GM23338 (cell line): ENCODE measurements around the gene SHKBP1. TPM values are rescaled to one million over a fixed set of nuclear protein-coding genes. Genes with fewer than 3 reads are reported as not detected.

Experiments used
- ATAC-seq: fragments of 200-7000 bp; cut with Tn5 transposase; 3 replicates; pipeline ENCODE4 v1.9.1; 2020
- DNase-seq: peaks from one replicate; pipeline ENCODE4 v3.0.0-alpha.2; 2015; ENCODE audit warnings: low spot score
- H2AFZ ChIP-seq: fragments of 200-600 bp; sonication (generic); 2 replicates; pipeline ENCODE4 v1.8.0; 2016; ENCODE audit warnings: antibody characterized with exemption, mild to moderate bottlenecking, moderate library complexity
- H3F3A ChIP-seq: fragments of 200-600 bp; sonication (generic); replicated peaks from 2 replicates; pipeline ENCODE4 v1.8.0; 2017; ENCODE audit warnings: antibody characterized with exemption, mixed run types, low read depth
- H3K27ac ChIP-seq: fragments of 200-600 bp; sonication (generic); 2 replicates; pipeline ENCODE4 v1.6.1; 2016; ENCODE audit warnings: low read depth
- H3K27me3 ChIP-seq: fragments of 200-600 bp; sonication (generic); 2 replicates; pipeline ENCODE4 v1.8.0; 2016; ENCODE audit warnings: mild to moderate bottlenecking, mixed run types, moderate library complexity; ENCODE audit not compliant: insufficient read depth
- H3K36me3 ChIP-seq: fragments of 200-600 bp; sonication (generic); 2 replicates; pipeline ENCODE4 v1.8.0; 2016; ENCODE audit warnings: mild to moderate bottlenecking; ENCODE audit not compliant: insufficient read depth
- H3K4me1 ChIP-seq: fragments of 200-600 bp; sonication (generic); 2 replicates; pipeline ENCODE4 v1.8.0; 2016; ENCODE audit warnings: mild to moderate bottlenecking, moderate library complexity; ENCODE audit not compliant: insufficient read depth
- H3K4me2 ChIP-seq: fragments of 200-600 bp; sonication (generic); 2 replicates; pipeline ENCODE4 v1.7.1; 2017; ENCODE audit warnings: mixed run types
- H3K4me3 ChIP-seq: fragments of 200-600 bp; sonication (generic); 2 replicates; pipeline ENCODE4 v1.6.1; 2016; ENCODE audit warnings: mixed run types
- H3K79me2 ChIP-seq: fragments of 200-600 bp; sonication (generic); replicated peaks from 2 replicates; pipeline ENCODE4 v1.8.0; 2017; ENCODE audit warnings: mild to moderate bottlenecking; ENCODE audit not compliant: insufficient read depth
- H3K9me2 ChIP-seq: fragments of 200-600 bp; sonication (generic); 2 replicates; pipeline ENCODE4 v1.8.0; 2017; ENCODE audit not compliant: insufficient read depth
- H4K20me1 ChIP-seq: fragments of 200-600 bp; sonication (generic); replicated peaks from 2 replicates; pipeline ENCODE4 v1.8.0; 2017; ENCODE audit warnings: mild to moderate bottlenecking; ENCODE audit not compliant: insufficient read depth
- H3K27ac Mint-ChIP-seq: 2 replicates; pipeline ENCODE4 v1.8.0; 2020; ENCODE audit warnings: inconsistent platforms, mild to moderate bottlenecking, moderate library complexity, mixed read lengths
- H3K27me3 Mint-ChIP-seq: 3 replicates; pipeline ENCODE4 v1.8.0; 2022; ENCODE audit warnings: low read depth, mild to moderate bottlenecking, moderate library complexity, mixed read lengths, inconsistent platforms; ENCODE audit not compliant: insufficient read depth, poor library complexity
- H3K36me3 Mint-ChIP-seq: 3 replicates; pipeline ENCODE4 v1.8.0; 2021; ENCODE audit warnings: low read depth, mild to moderate bottlenecking, inconsistent platforms, moderate library complexity, mixed read lengths
- H3K4me1 Mint-ChIP-seq: 3 replicates; pipeline ENCODE4 v1.8.0; 2020; ENCODE audit warnings: mild to moderate bottlenecking, inconsistent platforms, mixed read lengths
- H3K4me3 Mint-ChIP-seq: 3 replicates; pipeline ENCODE4 v1.8.0; 2021; ENCODE audit warnings: moderate library complexity, mild to moderate bottlenecking, inconsistent platforms, mixed read lengths
- H3K9me3 Mint-ChIP-seq: 3 replicates; pipeline ENCODE4 v1.8.0; 2020; ENCODE audit warnings: moderate library complexity, mild to moderate bottlenecking, inconsistent platforms, mixed read lengths
- CREB1 ChIP-seq: fragments of 250-450 bp; sonication (Bioruptor Pico); IDR thresholded peaks from 2 replicates; pipeline ENCODE4 v1.5.0; 2020; ENCODE audit warnings: low read depth, mild to moderate bottlenecking, moderate library complexity
- EZH2 ChIP-seq: fragments of 200-600 bp; sonication (generic); IDR thresholded peaks from one replicate; pipeline ENCODE4 v1.8.0; 2017; ENCODE audit warnings: antibody characterized with exemption, mild to moderate bottlenecking, low read depth; ENCODE audit not compliant: unreplicated experiment
- EZH2phosphoT487 ChIP-seq: fragments of 200-600 bp; sonication (generic); IDR thresholded peaks from one replicate; pipeline ENCODE4 v1.8.1; 2018; ENCODE audit warnings: antibody characterized with exemption; ENCODE audit not compliant: unreplicated experiment
- JUNB ChIP-seq: IDR thresholded peaks from one replicate; pipeline ENCODE4 v1.6.1; 2016; ENCODE audit warnings: antibody characterized with exemption; ENCODE audit not compliant: unreplicated experiment
- NANOG ChIP-seq: IDR thresholded peaks from 2 replicates; pipeline ENCODE4 v1.6.1; 2016; ENCODE audit warnings: antibody characterized with exemption, borderline replicate concordance
- POLR2AphosphoS5 ChIP-seq: IDR thresholded peaks from 2 replicates; pipeline ENCODE4 v1.6.1; 2016; ENCODE audit warnings: antibody characterized with exemption, low read depth
- STAT1 ChIP-seq: IDR thresholded peaks from one replicate; pipeline ENCODE4 v1.6.1; 2016; ENCODE audit warnings: antibody characterized with exemption; ENCODE audit not compliant: unreplicated experiment
- ZNF114 ChIP-seq: fragments of 250-450 bp; sonication (Bioruptor Pico); IDR thresholded peaks from 2 replicates; pipeline ENCODE4 v1.5.0; 2020; ENCODE audit warnings: mild to moderate bottlenecking, moderate library complexity
- ZNF331 ChIP-seq: fragments of 250-450 bp; sonication (Bioruptor Pico); IDR thresholded peaks from 2 replicates; pipeline ENCODE4 v1.5.0; 2020; ENCODE audit warnings: low read depth, mild to moderate bottlenecking, moderate library complexity
- polyA plus RNA-seq: library from polyadenylated mRNA; unstranded; fragments of >200 nt; fragmentation: Nextera tagmentation; extraction: Ambion mirVana; gene quantifications from 2 replicates; pipeline ENCODE4 v1.2.1, GENCODE V29; 2016
- total RNA-seq: library from RNA; depleted of rRNA; stranded (reverse); fragments of >200 nt; shearing (Covaris generic); gene quantifications from 2 replicates; pipeline ENCODE4 v1.2.3, GENCODE V29; 2014
- TF ChIP-seq, protein P1 (sequence below): fragments of 250-450 bp; sonication (Bioruptor Pico); IDR thresholded peaks from 2 replicates; pipeline ENCODE4 v1.5.0; 2020; ENCODE audit warnings: mild to moderate bottlenecking, moderate library complexity
- TF ChIP-seq, protein P2 (sequence below), 2 experiments: fragments of 200-600 bp in 1 of 2; sonication (generic) in 1 of 2; conservative IDR thresholded peaks; 2 replicates each; pipeline versions ENCODE4 v1.5.1 to v1.6.1; 2016 to 2017; ENCODE audit warnings: antibody characterized with exemption in 2 of 2, low read depth in 2 of 2, mild to moderate bottlenecking in 2 of 2, moderate library complexity in 1 of 2
- TF ChIP-seq, protein P3 (sequence below): IDR thresholded peaks from one replicate; pipeline ENCODE4 v1.6.1; 2018; ENCODE audit warnings: antibody characterized with exemption; ENCODE audit not compliant: unreplicated experiment
- TF ChIP-seq, protein P4 (sequence below): IDR thresholded peaks from 2 replicates; pipeline ENCODE4 v1.6.1; 2016; ENCODE audit warnings: antibody characterized with exemption

SHKBP1 gene
- total and polyA plus RNA-seq, 2 experiments from 2014 or later = 63.2 to 69.8 TPM

DNA sequence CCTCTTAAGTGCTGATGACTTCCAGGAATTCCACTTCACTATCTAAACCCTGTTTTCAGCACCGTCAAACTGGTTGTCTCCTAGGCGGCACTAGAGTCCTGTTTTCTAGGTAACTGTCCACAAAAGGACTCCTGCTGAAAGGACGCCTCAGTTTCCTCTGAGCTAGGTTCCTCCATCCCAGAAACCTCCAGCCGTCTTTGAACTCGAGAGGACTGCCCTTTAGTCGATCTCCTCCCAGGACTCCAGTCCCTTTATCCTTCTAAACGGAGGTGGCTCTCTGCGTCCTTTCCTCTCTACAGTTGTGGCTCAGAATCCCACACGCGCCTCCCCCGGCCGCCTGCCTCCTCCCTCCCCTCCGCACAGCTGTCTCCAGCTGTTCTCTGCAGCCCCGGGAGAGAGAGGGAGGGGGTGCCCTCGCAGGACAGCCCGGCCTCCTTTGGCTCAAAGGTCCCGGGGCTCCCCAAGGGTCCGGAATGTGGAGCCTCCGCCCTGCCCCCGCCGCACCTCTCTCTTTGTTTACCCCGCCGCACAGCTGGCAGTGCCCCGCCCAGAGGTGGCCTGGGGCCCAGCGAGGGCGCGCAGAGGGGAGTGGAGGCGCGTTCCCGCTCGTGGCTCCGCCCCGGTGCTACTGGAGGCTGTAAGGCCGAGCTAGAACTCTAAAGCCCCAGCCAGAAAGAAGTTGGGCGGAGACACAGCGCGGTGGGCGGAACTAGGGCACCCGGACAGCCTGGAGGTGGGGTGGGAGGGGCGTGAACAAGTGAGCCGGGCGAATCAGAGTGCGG is 26.9 kb downstream of the SHKBP1 start:
- peaks cover 5% of the 10 kb centered on the region; the same call in 2 of the 3 replicates for H3K9me3 Mint-ChIP-seq
- H3K27ac Mint-ChIP-seq = no peak overlapping the region; the same call in 1 of the 2 replicates
- Histone ChIP-seq H3K27me3 (peaks cover 81% of the 10 kb centered on the region), H3K9me2 (0 out of 2 replicates have a peak, but pooled peaks cover 3% of the 10 kb centered on the region), H3K79me2 (no peaks in the 10 kb centered on the region), H2AFZ (0 out of 2 replicates have a peak overlapping the region, but pooled peaks have one; percentile 49), H3K4me1 (peaks cover 42% of the 10 kb centered on the region), H4K20me1 (no peaks in the 10 kb centered on the region; the same call in none of the 2 replicates), H3K4me2 (peak overlapping the region; percentile 85), H3K36me3 (no peaks in the 10 kb centered on the region), H3K27ac (peak overlapping the region; percentile 73), H3F3A (peaks cover 28% of the 10 kb centered on the region), H3K4me3 (peak overlapping the region; percentile 53)
- ATAC-seq (peak; percentile 56), DNase-seq (peak; percentile 100)
- H3K36me3 Mint-ChIP-seq = 0 out of 3 replicates have a peak, but pooled peaks cover 2% of the 10 kb centered on the region
- peaks cover 82% of the 10 kb centered on the region for H3K27me3 Mint-ChIP-seq
- peaks cover 55% of the 10 kb centered on the region for H3K4me1 Mint-ChIP-seq
- TF ChIP-seq, protein P1, sequence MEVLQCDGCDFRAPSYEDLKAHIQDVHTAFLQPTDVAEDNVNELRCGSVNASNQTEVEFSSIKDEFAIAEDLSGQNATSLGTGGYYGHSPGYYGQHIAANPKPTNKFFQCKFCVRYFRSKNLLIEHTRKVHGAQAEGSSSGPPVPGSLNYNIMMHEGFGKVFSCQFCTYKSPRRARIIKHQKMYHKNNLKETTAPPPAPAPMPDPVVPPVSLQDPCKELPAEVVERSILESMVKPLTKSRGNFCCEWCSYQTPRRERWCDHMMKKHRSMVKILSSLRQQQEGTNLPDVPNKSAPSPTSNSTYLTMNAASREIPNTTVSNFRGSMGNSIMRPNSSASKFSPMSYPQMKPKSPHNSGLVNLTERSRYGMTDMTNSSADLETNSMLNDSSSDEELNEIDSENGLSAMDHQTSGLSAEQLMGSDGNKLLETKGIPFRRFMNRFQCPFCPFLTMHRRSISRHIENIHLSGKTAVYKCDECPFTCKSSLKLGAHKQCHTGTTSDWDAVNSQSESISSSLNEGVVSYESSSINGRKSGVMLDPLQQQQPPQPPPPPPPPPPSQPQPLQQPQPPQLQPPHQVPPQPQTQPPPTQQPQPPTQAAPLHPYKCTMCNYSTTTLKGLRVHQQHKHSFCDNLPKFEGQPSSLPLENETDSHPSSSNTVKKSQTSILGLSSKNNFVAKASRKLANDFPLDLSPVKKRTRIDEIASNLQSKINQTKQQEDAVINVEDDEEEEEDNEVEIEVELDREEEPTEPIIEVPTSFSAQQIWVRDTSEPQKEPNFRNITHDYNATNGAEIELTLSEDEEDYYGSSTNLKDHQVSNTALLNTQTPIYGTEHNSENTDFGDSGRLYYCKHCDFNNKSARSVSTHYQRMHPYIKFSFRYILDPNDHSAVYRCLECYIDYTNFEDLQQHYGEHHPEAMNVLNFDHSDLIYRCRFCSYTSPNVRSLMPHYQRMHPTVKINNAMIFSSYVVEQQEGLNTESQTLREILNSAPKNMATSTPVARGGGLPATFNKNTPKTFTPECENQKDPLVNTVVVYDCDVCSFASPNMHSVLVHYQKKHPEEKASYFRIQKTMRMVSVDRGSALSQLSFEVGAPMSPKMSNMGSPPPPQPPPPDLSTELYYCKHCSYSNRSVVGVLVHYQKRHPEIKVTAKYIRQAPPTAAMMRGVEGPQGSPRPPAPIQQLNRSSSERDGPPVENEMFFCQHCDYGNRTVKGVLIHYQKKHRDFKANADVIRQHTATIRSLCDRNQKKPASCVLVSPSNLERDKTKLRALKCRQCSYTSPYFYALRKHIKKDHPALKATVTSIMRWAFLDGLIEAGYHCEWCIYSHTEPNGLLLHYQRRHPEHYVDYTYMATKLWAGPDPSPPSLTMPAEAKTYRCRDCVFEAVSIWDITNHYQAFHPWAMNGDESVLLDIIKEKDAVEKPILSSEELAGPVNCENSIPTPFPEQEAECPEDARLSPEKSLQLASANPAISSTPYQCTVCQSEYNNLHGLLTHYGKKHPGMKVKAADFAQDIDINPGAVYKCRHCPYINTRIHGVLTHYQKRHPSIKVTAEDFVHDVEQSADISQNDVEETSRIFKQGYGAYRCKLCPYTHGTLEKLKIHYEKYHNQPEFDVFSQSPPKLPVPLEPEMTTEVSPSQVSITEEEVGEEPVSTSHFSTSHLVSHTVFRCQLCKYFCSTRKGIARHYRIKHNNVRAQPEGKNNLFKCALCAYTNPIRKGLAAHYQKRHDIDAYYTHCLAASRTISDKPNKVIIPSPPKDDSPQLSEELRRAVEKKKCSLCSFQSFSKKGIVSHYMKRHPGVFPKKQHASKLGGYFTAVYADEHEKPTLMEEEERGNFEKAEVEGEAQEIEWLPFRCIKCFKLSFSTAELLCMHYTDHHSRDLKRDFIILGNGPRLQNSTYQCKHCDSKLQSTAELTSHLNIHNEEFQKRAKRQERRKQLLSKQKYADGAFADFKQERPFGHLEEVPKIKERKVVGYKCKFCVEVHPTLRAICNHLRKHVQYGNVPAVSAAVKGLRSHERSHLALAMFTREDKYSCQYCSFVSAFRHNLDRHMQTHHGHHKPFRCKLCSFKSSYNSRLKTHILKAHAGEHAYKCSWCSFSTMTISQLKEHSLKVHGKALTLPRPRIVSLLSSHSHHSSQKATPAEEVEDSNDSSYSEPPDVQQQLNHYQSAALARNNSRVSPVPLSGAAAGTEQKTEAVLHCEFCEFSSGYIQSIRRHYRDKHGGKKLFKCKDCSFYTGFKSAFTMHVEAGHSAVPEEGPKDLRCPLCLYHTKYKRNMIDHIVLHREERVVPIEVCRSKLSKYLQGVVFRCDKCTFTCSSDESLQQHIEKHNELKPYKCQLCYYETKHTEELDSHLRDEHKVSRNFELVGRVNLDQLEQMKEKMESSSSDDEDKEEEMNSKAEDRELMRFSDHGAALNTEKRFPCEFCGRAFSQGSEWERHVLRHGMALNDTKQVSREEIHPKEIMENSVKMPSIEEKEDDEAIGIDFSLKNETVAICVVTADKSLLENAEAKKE (CRISPR knock-in tag) = no peak
- TF ChIP-seq, protein P2, sequence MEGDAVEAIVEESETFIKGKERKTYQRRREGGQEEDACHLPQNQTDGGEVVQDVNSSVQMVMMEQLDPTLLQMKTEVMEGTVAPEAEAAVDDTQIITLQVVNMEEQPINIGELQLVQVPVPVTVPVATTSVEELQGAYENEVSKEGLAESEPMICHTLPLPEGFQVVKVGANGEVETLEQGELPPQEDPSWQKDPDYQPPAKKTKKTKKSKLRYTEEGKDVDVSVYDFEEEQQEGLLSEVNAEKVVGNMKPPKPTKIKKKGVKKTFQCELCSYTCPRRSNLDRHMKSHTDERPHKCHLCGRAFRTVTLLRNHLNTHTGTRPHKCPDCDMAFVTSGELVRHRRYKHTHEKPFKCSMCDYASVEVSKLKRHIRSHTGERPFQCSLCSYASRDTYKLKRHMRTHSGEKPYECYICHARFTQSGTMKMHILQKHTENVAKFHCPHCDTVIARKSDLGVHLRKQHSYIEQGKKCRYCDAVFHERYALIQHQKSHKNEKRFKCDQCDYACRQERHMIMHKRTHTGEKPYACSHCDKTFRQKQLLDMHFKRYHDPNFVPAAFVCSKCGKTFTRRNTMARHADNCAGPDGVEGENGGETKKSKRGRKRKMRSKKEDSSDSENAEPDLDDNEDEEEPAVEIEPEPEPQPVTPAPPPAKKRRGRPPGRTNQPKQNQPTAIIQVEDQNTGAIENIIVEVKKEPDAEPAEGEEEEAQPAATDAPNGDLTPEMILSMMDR (conservative IDR thresholded peaks at IDR 0.05; ENCODE audit: low read depth in 2 of 2) = peak in 1 of 2 experiments; percentile 35; a peak in 2 of 4 replicates
- TF ChIP-seq CREB1 (CRISPR knock-in tag) = peak; percentile 31; the same call in 1 of the 2 replicates
- no peak for TF ChIP-seq EZH2phosphoT487
- TF ChIP-seq JUNB = no peak
- TF ChIP-seq ZNF114 (CRISPR knock-in tag) = no peak
- TF ChIP-seq EZH2 = no peak
- TF ChIP-seq, protein P3, sequence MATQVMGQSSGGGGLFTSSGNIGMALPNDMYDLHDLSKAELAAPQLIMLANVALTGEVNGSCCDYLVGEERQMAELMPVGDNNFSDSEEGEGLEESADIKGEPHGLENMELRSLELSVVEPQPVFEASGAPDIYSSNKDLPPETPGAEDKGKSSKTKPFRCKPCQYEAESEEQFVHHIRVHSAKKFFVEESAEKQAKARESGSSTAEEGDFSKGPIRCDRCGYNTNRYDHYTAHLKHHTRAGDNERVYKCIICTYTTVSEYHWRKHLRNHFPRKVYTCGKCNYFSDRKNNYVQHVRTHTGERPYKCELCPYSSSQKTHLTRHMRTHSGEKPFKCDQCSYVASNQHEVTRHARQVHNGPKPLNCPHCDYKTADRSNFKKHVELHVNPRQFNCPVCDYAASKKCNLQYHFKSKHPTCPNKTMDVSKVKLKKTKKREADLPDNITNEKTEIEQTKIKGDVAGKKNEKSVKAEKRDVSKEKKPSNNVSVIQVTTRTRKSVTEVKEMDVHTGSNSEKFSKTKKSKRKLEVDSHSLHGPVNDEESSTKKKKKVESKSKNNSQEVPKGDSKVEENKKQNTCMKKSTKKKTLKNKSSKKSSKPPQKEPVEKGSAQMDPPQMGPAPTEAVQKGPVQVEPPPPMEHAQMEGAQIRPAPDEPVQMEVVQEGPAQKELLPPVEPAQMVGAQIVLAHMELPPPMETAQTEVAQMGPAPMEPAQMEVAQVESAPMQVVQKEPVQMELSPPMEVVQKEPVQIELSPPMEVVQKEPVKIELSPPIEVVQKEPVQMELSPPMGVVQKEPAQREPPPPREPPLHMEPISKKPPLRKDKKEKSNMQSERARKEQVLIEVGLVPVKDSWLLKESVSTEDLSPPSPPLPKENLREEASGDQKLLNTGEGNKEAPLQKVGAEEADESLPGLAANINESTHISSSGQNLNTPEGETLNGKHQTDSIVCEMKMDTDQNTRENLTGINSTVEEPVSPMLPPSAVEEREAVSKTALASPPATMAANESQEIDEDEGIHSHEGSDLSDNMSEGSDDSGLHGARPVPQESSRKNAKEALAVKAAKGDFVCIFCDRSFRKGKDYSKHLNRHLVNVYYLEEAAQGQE = no peak
- no peak for TF ChIP-seq STAT1
- TF ChIP-seq, protein P4, sequence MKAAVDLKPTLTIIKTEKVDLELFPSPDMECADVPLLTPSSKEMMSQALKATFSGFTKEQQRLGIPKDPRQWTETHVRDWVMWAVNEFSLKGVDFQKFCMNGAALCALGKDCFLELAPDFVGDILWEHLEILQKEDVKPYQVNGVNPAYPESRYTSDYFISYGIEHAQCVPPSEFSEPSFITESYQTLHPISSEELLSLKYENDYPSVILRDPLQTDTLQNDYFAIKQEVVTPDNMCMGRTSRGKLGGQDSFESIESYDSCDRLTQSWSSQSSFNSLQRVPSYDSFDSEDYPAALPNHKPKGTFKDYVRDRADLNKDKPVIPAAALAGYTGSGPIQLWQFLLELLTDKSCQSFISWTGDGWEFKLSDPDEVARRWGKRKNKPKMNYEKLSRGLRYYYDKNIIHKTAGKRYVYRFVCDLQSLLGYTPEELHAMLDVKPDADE = no peak
- TF ChIP-seq POLR2AphosphoS5 = peak; percentile 47; the same call in 1 of the 2 replicates
- no peak for TF ChIP-seq NANOG
- TF ChIP-seq ZNF331 (CRISPR knock-in tag) = no peak
- H3K4me3 Mint-ChIP-seq = peak overlapping the region; percentile 74
